H1 (cell line): ENCODE data around the gene ASTN1. TPM values are rescaled to one million over a fixed set of nuclear protein-coding genes. Genes with fewer than 3 reads are reported as not detected.

Experiments
- CTCF ChIA-PET: fragments of 300-600 bp; sonication (Branson Sonifier 250); formaldehyde crosslinking; loops from one replicate; lab custom pipeline; 2021; ENCODE audit not compliant: partially characterized antibody; lab: Charles Lee
- POLR2A ChIA-PET: fragments of 300-600 bp; sonication (Branson Sonifier 250); formaldehyde crosslinking; loops from one replicate; lab custom pipeline; 2021; ENCODE audit warnings: inconsistent platforms; ENCODE audit not compliant: partially characterized antibody; lab: Charles Lee
- DNase-seq, 2 experiments: peaks; one replicate each; pipeline versions ENCODE4 v3.0.0 to v3.0.0-alpha.2; 2010 to 2022; ENCODE audit warnings: low spot score in 2 of 2, low read depth in 1 of 2, mixed read lengths in 1 of 2
- FAIRE-seq: peaks from 2 replicates; lab custom pipeline; 2011; peaks lifted over from hg19 to GRCh38; lab: Jason Lieb, UNC
- H2AFZ ChIP-seq: 2 replicates; pipeline ENCODE4 v1.8.1; 2012; ENCODE audit warnings: low read length, inconsistent platforms
- H2AK5ac ChIP-seq: 2 replicates; pipeline ENCODE4 v1.6.1; 2013; ENCODE audit warnings: low read depth, low read length
- H2BK120ac ChIP-seq: replicated peaks from 2 replicates; pipeline ENCODE3; 2013; ENCODE audit warnings: low read depth, low read length, inconsistent platforms
- H2BK12ac ChIP-seq: 2 replicates; pipeline ENCODE4 v1.6.1; 2013; ENCODE audit warnings: low read depth, low read length
- H2BK15ac ChIP-seq: 2 replicates; pipeline ENCODE4 v1.6.1; 2013; ENCODE audit warnings: low read length
- H2BK20ac ChIP-seq: 2 replicates; pipeline ENCODE4 v1.6.1; 2013; ENCODE audit warnings: low read length
- H2BK5ac ChIP-seq: 2 replicates; pipeline ENCODE4 v1.6.1; 2013; ENCODE audit warnings: low read depth, low read length
- H3K14ac ChIP-seq: 2 replicates; pipeline ENCODE4 v1.6.1; 2013; ENCODE audit warnings: inconsistent platforms; ENCODE audit not compliant: insufficient read length
- H3K18ac ChIP-seq: 2 replicates; pipeline ENCODE4 v1.6.1; 2013; ENCODE audit warnings: low read length; ENCODE audit errors: extremely low read depth
- H3K23ac ChIP-seq: 2 replicates; pipeline ENCODE4 v1.6.1; 2013; ENCODE audit warnings: inconsistent platforms; ENCODE audit not compliant: insufficient read length
- H3K23me2 ChIP-seq: 2 replicates; pipeline ENCODE4 v1.6.1; 2013; ENCODE audit warnings: low read depth, low read length
- H3K27ac ChIP-seq: 2 replicates; pipeline ENCODE4 v1.6.1; 2011; ENCODE audit warnings: low read depth, low read length, inconsistent platforms
- H3K27me3 ChIP-seq, 4 experiments: replicated peaks in 1 of 4; 1 replicate in 1 of 4; 2 replicates in 3 of 4; pipeline versions ENCODE4 v1.6.1 to v1.8.1; 2011 to 2013; ENCODE audit warnings: low read length in 3 of 4, mild to moderate bottlenecking in 3 of 4, inconsistent platforms in 2 of 4, mixed read lengths in 2 of 4, moderate library complexity in 1 of 4; ENCODE audit not compliant: control insufficient read depth in 3 of 4, insufficient read depth in 3 of 4; ENCODE audit errors: extremely low read depth in 1 of 4
- H3K36me3 ChIP-seq, 4 experiments: 2 replicates each; pipeline versions ENCODE4 v1.6.1 to v1.8.1; 2011 to 2013; ENCODE audit warnings: mild to moderate bottlenecking in 4 of 4, low read length in 3 of 4, moderate library complexity in 2 of 4, control low read depth in 1 of 4, inconsistent platforms in 1 of 4; ENCODE audit not compliant: insufficient read depth in 4 of 4, control insufficient read depth in 2 of 4
- H3K4ac ChIP-seq: replicated peaks from 2 replicates; pipeline ENCODE3; 2013; ENCODE audit warnings: low read length, low read depth, mixed read lengths, inconsistent platforms; ENCODE audit not compliant: insufficient read length
- H3K4me1 ChIP-seq, 4 experiments: replicated peaks in 1 of 4; 1 replicate in 1 of 4; 2 replicates in 3 of 4; pipeline versions ENCODE4 v1.6.1 to v1.8.1; 2011 to 2013; ENCODE audit warnings: low read length in 3 of 4, inconsistent platforms in 2 of 4, mixed read lengths in 1 of 4; ENCODE audit not compliant: insufficient read depth in 4 of 4, control insufficient read depth in 3 of 4
- H3K4me2 ChIP-seq, 2 experiments: 2 replicates each; pipeline versions ENCODE4 v1.6.1 to v1.8.1; 2011 to 2013; ENCODE audit warnings: low read depth in 2 of 2, low read length in 2 of 2, control low read depth in 1 of 2, inconsistent platforms in 1 of 2, mild to moderate bottlenecking in 1 of 2; ENCODE audit not compliant: insufficient read depth in 1 of 2
- H3K4me3 ChIP-seq, 4 experiments: fragments of 200-600, 300-600 bp in 1 of 4; sonication (generic), shearing (Covaris generic), sonication (Bioruptor Twin) in 1 of 4; 2 replicates each; pipeline versions ENCODE4 v1.5.1 to v1.8.1; 2011 to 2016; ENCODE audit warnings: low read length in 4 of 4, low read depth in 3 of 4, control low read depth in 2 of 4, inconsistent platforms in 2 of 4, mild to moderate bottlenecking in 2 of 4, mixed read lengths in 1 of 4, moderate library complexity in 1 of 4; ENCODE audit not compliant: insufficient read depth in 2 of 4; ENCODE audit errors: extremely low read depth in 1 of 4
- H3K56ac ChIP-seq: replicated peaks from 2 replicates; pipeline ENCODE3; 2013; ENCODE audit warnings: low read depth, mild to moderate bottlenecking, mixed read lengths, low read length, inconsistent platforms; ENCODE audit not compliant: insufficient read length
- H3K79me1 ChIP-seq: 2 replicates; pipeline ENCODE4 v1.6.1; 2013; ENCODE audit warnings: low read depth, low read length, control low read depth
- H3K79me2 ChIP-seq, 2 experiments: 2 replicates each; pipeline versions ENCODE4 v1.6.1 to v1.8.1; 2012 to 2013; ENCODE audit warnings: low read length in 2 of 2, mild to moderate bottlenecking in 2 of 2, inconsistent platforms in 1 of 2; ENCODE audit not compliant: insufficient read depth in 2 of 2, control insufficient read depth in 1 of 2
- H3K9ac ChIP-seq, 4 experiments: replicated peaks in 1 of 4; 1 replicate in 1 of 4; 2 replicates in 3 of 4; pipeline versions ENCODE4 v1.6.1 to v1.8.1; 2011 to 2013; ENCODE audit warnings: low read depth in 3 of 4, low read length in 3 of 4, control low read depth in 2 of 4, mild to moderate bottlenecking in 2 of 4, moderate library complexity in 2 of 4, inconsistent platforms in 1 of 4; ENCODE audit errors: extremely low read depth in 1 of 4
- H3K9me3 ChIP-seq, 2 experiments: 2 replicates each; pipeline versions ENCODE4 v1.6.1 to v1.8.1; 2012 to 2013; ENCODE audit warnings: mild to moderate bottlenecking in 2 of 2, moderate library complexity in 2 of 2, control low read depth in 1 of 2, inconsistent platforms in 1 of 2, low read depth in 1 of 2, low read length in 1 of 2, mixed read lengths in 1 of 2; ENCODE audit not compliant: insufficient read depth in 2 of 2
- H4K20me1 ChIP-seq, 2 experiments: replicated peaks in 1 of 2; 2 replicates each; pipeline versions ENCODE3 to v1.8.1; 2011 to 2013; ENCODE audit warnings: inconsistent platforms in 2 of 2, low read length in 2 of 2, mild to moderate bottlenecking in 1 of 2; ENCODE audit not compliant: insufficient read depth in 2 of 2, control insufficient read depth in 1 of 2
- H4K5ac ChIP-seq: 2 replicates; pipeline ENCODE4 v1.6.1; 2013; ENCODE audit warnings: low read length, low read depth, mixed read lengths, inconsistent platforms; ENCODE audit not compliant: insufficient read length
- H4K8ac ChIP-seq: 2 replicates; pipeline ENCODE4 v1.8.0; 2013; ENCODE audit warnings: mild to moderate bottlenecking, moderate library complexity, low read length, inconsistent platforms; ENCODE audit not compliant: insufficient read depth; ENCODE audit errors: extremely low read depth
- H4K91ac ChIP-seq: replicated peaks from 2 replicates; pipeline ENCODE3; 2013; ENCODE audit warnings: low read length, mixed read lengths, inconsistent platforms; ENCODE audit not compliant: insufficient read length
- ATF3 ChIP-seq: IDR thresholded peaks from 2 replicates; pipeline ENCODE4 v1.6.1; 2011; ENCODE audit warnings: low read depth, mild to moderate bottlenecking, low read length; ENCODE audit not compliant: insufficient read depth
- BCL11A ChIP-seq, 2 experiments: IDR thresholded peaks; one replicate each; pipeline ENCODE4 v1.6.1; 2011; ENCODE audit warnings: low read depth in 2 of 2, low read length in 2 of 2, mild to moderate bottlenecking in 2 of 2
- CREB1 ChIP-seq: IDR thresholded peaks from 2 replicates; pipeline ENCODE4 v1.6.1; 2012; ENCODE audit warnings: inconsistent platforms
- CTBP2 ChIP-seq: IDR thresholded peaks from 2 replicates; pipeline ENCODE4 v1.7.0; 2011; ENCODE audit warnings: borderline replicate concordance, mild to moderate bottlenecking, moderate library complexity, mixed read lengths, low read length; ENCODE audit not compliant: insufficient read depth, insufficient read length
- EGR1 ChIP-seq: IDR thresholded peaks from 2 replicates; pipeline ENCODE4 v1.6.1; 2011; ENCODE audit warnings: low read depth, low read length, borderline replicate concordance
- FOSL1 ChIP-seq: IDR thresholded peaks from 2 replicates; pipeline ENCODE4 v1.6.1; 2011; ENCODE audit warnings: mild to moderate bottlenecking, low read depth, low read length, moderate library complexity; ENCODE audit not compliant: insufficient read depth
- GTF2F1 ChIP-seq: IDR thresholded peaks from 2 replicates; pipeline ENCODE4 v1.6.1; 2012; ENCODE audit warnings: low read depth, low read length, improper control_type of control experiment, borderline replicate concordance
- RFX5 ChIP-seq: IDR thresholded peaks from 2 replicates; pipeline ENCODE4 v1.6.1; 2011; ENCODE audit warnings: low read depth, low read length, improper control_type of control experiment, borderline replicate concordance
- SIN3A ChIP-seq, 2 experiments: IDR thresholded peaks in 1 of 2; conservative IDR thresholded peaks in 1 of 2; 2 replicates each; pipeline ENCODE4 v1.6.1; 2011 to 2012; ENCODE audit warnings: low read length in 2 of 2, improper control_type of control experiment in 1 of 2, low read depth in 1 of 2, mild to moderate bottlenecking in 1 of 2
- SUZ12 ChIP-seq: fragments of 200-600 bp; sonication (generic); IDR thresholded peaks from 2 replicates; pipeline ENCODE4 v1.6.1; 2012; ENCODE audit warnings: mild to moderate bottlenecking, inconsistent platforms, low read length, moderate library complexity, mixed read lengths
- TEAD4 ChIP-seq: IDR thresholded peaks from 2 replicates; pipeline ENCODE4 v1.6.1; 2012; ENCODE audit warnings: low read depth, low read length, inconsistent platforms, mixed read lengths
- USF2 ChIP-seq: IDR thresholded peaks from 2 replicates; pipeline ENCODE4 v1.6.1; 2011; ENCODE audit warnings: low read length, improper control_type of control experiment
- WGBS, 2 experiments: shearing (Covaris generic) in 1 of 2; methylation state at CpG; one replicate each; pipeline versions ENCODE4 v1.1.6 to v1.1.7; 2013 to 2015; ENCODE audit warnings: low lambda C conversion rate in 2 of 2, mixed read lengths in 2 of 2, inconsistent platforms in 1 of 2, low coverage in 1 of 2, missing lambda C conversion rate in 1 of 2; ENCODE audit not compliant: insufficient replicate concordance in 2 of 2, insufficient coverage in 1 of 2, insufficient read length in 1 of 2; ENCODE audit errors: extremely low coverage in 1 of 2, missing lambda C conversion rate in 1 of 2; 5-methylcytosine and 5-hydroxymethylcytosine counted together
- polyA plus RNA-seq, 7 experiments: library from polyadenylated mRNA; depleted of rRNA in 3 of 7; stranded (reverse) in 5 of 7; unstranded in 2 of 7; fragments of >200 nt in 5 of 7; fragments of 200-250 nt in 2 of 7; gene quantifications; 1 replicate in 5 of 7; 2 replicates in 1 of 7; 4 replicates in 1 of 7; pipeline versions ENCODE4 v1.2.1 to v1.2.3, GENCODE V29; 2011 to 2013; ENCODE audit warnings: missing spikeins in 2 of 7, mixed read lengths in 2 of 7
- total RNA-seq: library from RNA; stranded (reverse); fragmentation: NEBNext Ultra II Directional; extraction: Animal tissue kit (Norgen Biotek cat#: 25700); gene quantifications from 2 replicates; pipeline ENCODE4 v1.2.1, GENCODE V29; 2021

The ASTN1 gene
- total and polyA plus RNA-seq, 2 of the 8 experiments (the other 6 are each of a cell fraction or from before 2014, with no cell fraction given) = 2.9 to 4.1 TPM

GRCh38 chr1:176943783-176944182, 220.7 kb downstream of the ASTN1 start:
- no peak overlapping the region for H3K4me2 ChIP-seq
- 97% methylated on average over 3 of the region's 4 CpGs; no CpG with 5 or more reads in 1 of the 2 experiments for WGBS, 2 experiments
- CTCF ChIA-PET = interaction anchor here (1.2 to 23.5 kb wide), 6 partner anchors 2 to 239 kb away, joined by 3 to 279 read pairs (median 136); partner anchors contain the start of gene ASTN1
- TF ChIP-seq SUZ12 (no peak), USF2 (no peak), SIN3A (conservative IDR thresholded peaks at IDR 0.05 in 1 of 2, IDR thresholded peaks at IDR 0.05 in 1 of 2; ENCODE audit: low read depth in 1 of 2, low read length in 2 of 2) (no peak), CREB1 (no peak), CTBP2 (no peak), RFX5 (no peak), EGR1 (no peak), BCL11A (IDR thresholded peaks at IDR 0.05; ENCODE audit: low read depth in 2 of 2, low read length in 2 of 2) (no peak), FOSL1 (no peak), ATF3 (no peak), GTF2F1 (no peak), TEAD4 (no peak)

More at GRCh38 chr1:176943783-176944182, 220.7 kb downstream of the ASTN1 start:
- no peak overlapping the region for H3K9ac ChIP-seq
- no peak overlapping the region for H4K91ac ChIP-seq
- H2AK5ac ChIP-seq = no peak overlapping the region
- no peak overlapping the region for H2AFZ ChIP-seq
- H3K79me1 ChIP-seq = no peaks in the 10 kb centered on the region
- DNase-seq (no peak), FAIRE-seq (no peak)
- no peak overlapping the region for H3K18ac ChIP-seq
- no peak overlapping the region for H4K8ac ChIP-seq
- H3K14ac ChIP-seq = no peak overlapping the region
- H3K9me3 ChIP-seq = 0 out of 4 replicates have a peak, but pooled peaks cover 0 to 2% of the 10 kb centered on the region in 2 experiments
- no peak overlapping the region for H4K5ac ChIP-seq
- H2BK20ac ChIP-seq = no peak overlapping the region
- H3K4me3 ChIP-seq = no peak overlapping the region
- H3K56ac ChIP-seq = no peak overlapping the region
- H3K27ac ChIP-seq = no peak overlapping the region
- H2BK5ac ChIP-seq = no peak overlapping the region
- POLR2A ChIA-PET = no interaction called here
- H2BK120ac ChIP-seq = no peak overlapping the region
- no peak overlapping the region for H3K23ac ChIP-seq
- H3K4ac ChIP-seq = no peak overlapping the region
- peaks cover 0 to 3% (median 0%) of the 10 kb centered on the region in 4 experiments; a peak in 1 of 8 replicates for H3K36me3 ChIP-seq
- no peaks in the 10 kb centered on the region for H3K23me2 ChIP-seq
- peaks cover 0 to 4% (median 1%) of the 10 kb centered on the region in 4 experiments; a peak in 1 of 7 replicates for H3K4me1 ChIP-seq
- H3K27me3 ChIP-seq = no peaks in the 10 kb centered on the region
- H2BK12ac ChIP-seq = no peak overlapping the region
- no peaks in the 10 kb centered on the region for H3K79me2 ChIP-seq
- H4K20me1 ChIP-seq = no peaks in the 10 kb centered on the region
- H2BK15ac ChIP-seq = no peak overlapping the region
